NCI-H510A treated with DMSO at 0.1 percent for 48 hours (cell line): ENCODE data around the gene WHRN.
A peak's percentile ranks its signal among the peaks of the same experiment; 100 is the strongest.

Experiments
- DNase-seq: peaks from one replicate; lab custom pipeline; 2025; lab: John Stamatoyannopoulos, UW

The WHRN gene

DNA sequence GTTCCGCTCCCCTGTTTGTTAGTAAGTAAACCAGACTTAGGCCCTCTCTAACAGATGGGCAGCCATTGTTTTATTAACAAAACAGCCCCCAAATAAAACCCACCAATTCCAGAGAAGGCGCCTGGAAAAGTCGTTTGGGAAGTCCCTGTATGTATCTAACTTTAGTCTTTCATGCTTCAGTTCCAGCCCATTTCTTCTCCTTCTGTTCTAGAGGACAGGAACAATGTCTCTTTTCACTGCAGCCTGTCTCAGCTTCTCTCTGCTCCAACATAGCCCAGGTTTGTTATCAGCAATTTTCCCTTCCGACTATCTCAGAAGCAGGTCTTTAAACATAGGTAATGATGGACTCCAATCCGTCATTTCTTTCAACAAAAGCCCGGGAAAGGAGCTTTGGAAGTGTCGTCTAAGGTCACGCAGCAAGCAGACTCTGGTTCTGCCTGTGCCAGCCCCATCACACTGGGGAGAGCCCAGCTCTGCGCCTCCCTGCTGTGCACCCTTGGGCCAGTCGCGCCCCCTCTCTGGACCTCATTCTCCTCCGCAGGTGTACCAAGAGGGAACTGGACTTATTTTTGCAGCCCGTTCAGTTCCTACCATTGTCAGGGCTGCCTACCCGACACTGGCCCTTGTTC lies 107.9 kb downstream of the WHRN start:
- peak; percentile 47 for DNase-seq

DNA sequence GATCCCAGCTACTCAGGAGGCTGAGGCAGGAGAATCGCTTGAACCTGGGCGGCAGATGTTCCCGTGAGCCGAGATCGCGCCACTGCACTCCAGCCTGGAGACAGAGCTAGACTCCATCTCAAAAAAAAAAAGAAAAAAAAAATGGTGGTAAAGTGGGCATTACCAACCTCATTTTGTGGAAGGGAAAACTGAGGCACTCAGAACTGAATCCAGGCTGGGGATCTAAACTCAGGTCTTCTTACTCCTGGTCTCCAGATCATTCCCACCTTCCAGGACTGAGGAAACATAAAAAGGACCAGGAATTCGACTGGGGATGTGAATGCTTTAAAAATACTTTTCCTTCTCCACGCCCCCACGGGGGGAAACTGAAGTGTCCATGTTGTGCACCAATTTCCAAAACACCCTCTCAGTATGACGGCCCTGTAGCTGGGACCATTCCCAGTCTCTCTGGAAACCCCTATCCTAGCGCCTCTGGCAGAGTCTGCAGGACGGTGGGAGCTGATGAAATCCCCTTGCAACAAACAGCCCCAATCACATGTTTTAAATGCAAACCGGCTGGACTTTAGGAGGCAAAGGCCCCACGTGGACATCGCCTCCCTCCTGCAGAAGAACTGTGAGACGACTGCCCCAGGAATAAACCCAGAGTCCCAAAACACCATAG lies 108.6 kb downstream of the WHRN start:
- no peak for DNase-seq

DNA sequence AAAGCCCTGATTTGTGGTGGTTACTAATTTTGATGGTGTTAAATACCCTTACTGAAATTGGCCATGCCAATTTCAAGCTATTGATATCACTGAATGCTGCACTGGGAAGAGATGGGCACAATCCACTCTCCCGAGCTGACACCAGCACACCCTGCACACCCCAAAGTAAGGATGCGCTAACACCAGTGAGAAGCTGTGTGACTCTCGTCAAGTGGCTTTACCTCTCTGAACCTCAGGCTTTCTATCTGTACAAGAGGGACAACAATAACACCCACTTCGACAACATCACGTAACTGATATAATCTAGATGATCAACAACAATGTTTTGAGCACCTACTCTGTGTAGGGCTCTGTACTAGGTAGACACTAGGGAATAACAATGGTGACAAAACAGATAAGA lies 109.5 kb downstream of the WHRN start:
- no peak for DNase-seq

DNA sequence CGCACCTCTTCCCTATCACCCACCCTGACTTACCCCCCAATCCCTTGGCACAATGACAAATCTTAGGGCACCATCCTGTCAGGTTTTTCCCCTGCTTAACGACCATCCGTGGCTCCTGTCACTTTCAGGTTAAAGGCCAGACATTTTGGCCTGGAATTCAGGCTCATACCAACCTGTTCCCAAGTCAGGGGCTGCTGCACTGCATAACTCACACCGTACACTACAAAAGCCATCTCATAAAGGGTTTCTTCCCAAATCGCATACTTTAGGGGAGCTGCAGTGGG lies 110.0 kb downstream of the WHRN start:
- no peak for DNase-seq

DNA sequence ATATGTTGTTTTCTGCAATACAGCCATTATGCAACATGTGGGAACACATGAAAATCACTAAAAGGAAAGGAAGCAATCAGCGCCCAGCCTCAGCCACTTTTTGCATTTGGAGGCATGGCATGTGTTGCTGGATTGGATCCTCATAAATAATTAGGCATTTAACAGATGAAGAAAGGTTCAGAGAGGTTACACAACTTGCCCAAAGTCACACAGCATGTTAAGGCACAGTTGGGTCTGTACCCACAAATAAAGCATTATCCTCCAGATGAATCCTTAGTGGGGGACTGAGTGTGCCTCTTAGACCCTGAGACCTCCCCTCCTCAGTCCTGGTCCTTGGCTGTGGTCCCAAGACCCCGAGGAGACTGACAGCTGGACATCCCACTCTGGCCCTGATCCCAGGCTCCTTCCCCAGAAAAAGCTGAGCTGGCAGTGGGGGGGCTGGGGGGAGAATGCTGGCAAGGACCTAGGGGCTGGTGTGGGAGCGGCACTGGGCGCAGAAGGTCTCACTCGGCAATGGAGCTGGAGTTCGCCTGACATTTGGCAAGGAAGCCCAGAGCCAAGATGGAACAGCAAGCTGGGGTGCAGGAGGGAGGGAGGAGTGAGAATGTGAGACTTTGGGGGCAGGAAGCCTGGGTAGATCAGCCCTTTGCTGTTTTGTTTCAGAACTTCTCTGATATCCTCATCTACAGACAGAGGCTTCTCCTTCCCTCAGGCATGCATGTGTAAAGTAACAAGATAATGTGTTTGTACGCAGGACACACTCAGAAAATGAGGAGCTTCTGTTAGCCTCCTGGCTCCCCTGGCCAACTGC lies 110.5 kb downstream of the WHRN start:
- no peak for DNase-seq

DNA sequence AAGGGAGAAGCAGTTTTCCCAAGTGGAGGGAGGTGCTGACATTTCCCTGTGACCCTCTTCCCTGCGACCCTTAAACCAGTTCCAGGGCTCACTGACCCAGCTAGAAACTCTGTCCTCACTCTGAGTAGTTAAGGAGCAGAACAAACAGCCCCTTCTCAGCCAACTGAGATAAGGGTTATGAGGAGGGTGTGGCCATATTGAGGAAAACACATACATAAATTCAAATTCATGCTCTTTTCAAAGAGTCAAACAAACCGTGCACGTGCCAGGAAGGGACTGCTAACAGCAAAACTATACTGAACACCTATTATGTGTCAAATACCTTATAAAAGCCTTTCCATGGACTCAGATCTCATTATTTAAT lies 112.5 kb downstream of the WHRN start:
- no peak for DNase-seq

DNA sequence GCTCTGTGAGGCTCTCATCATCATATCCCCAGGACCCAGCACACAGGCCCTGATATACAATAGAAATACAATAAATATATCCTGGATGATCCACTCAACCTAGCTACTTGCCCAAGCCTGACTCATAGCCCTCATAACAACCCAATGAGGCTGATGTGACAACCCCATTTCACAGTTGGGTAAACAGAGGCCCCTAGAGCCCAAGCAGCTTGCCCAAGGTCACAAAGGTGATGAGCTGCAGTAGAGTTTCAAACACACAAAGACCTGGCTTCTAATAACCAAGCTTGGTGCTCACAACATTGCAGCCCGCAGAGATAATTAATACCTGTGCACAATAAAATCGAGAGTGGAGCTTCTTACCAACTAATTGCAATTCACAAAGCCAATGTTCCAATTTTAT lies 114.3 kb downstream of the WHRN start:
- DNase-seq, result no peak

DNA sequence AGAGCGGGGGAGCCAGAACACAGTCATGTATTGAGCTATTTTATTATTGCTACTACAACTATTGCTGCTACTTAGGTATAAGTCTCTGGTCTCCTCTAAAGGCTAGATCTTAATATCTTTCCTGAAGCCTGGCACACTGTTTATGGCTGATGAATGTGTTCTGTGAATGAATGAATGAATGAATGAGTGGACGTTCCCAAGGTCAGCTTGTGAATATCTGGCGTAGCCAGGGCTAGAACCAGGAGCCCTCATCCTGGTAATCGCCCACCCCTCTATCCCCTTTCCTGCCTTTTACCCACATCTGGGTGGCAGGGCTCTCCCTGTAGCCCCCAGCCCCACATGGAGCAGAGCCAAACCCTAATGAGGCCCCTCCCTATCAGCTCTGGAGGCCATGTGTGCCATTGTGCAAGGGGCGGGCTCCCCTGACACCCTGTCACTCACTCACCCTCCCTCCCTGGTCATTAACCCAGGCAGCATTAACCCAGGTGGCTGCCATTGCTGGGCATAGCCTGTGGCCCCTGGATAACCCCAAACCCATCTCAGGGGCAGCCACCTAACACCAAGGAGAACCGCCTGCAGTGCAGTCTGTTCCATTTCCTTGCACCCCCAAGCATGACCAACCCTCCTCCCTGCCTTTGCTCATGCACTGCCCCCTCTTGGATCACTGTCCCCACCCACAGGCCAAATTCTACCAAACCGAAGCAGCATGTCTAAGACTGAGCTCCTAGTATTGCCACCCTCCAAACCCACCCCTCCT lies 115.5 kb downstream of the WHRN start:
- no peak for DNase-seq

DNA sequence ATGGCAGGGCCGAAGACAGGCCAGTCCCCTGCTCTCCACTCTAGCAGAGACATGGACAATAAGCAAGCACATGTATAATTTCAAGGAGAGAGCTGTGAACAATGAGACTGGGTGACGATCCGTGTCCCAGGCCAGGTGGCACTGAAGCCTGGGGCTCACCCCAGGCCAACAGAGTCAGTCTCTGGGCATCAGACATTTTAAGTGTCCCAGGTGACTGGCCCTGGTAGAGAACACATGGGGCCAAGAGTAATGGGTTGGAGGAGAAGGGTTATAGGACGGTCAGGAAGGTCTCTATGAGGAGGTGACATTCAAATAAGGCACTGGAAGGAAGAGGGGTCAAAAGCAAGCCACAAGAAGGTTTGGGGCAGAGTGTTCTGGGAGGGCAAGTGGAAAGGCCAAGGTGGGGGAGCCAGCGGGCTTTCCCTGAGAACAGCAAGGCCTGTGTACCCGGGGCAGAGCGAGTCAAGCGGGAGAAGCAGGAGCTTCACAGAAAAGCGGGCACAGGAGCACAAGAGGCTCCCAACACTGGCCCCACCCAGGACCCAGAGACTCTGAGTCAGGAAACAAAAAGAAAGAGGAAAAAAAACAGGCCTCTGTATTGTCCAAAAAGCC lies 116.4 kb downstream of the WHRN start:
- no peak for DNase-seq

DNA sequence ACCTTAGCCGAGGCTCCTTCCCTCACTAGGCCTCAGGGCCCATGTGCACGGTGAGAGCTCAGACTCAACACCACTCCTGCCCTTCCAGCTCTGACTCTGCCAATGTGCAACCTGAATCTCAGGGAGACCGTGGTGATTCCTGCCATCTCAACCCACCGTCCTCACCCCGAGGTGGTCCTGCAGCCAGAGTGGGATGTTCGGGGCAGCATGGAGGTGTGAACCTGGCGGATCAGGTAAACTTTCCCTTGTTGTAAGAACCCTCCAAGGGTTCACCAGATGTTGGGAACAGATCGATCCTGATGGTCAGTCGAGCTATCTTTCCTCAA lies 117.0 kb downstream of the WHRN start:
- no peak for DNase-seq

DNA sequence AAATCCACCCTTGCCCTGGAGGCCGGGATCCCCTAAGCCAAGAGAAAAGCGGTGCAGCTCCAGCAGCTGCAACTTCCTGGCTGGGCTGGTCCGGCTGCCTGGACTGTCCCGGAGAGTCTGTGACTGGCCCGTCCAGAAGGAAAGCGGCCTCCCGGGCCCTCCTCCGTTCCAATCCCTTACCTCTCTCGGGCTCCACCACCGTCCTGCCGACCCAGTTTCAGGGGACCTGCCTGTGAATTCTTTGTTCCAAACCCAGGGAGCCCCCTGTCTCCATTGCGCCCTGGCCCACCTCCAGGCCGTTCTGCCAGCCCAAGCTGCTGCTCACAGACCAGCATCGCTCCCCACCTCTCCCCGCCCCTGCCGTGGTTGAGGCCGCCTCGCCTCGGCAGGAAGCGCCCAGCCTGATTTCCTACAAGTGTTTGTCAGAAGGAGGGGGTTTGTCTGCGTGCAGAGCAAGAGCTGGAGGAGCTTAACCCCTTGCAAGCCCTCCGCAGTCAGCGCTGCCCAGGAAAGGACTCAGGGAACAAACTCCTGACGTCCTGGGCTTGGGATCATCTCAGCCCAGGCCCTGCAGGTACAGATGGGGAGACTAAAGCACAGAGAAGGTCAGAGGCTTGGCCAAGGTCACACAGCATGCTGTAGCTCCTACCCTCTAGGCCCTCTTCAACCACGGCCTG lies 117.5 kb downstream of the WHRN start, which contains the start of gene AKNA:
TSS of gene AKNA (minus strand) at position 303 of the 677 bp plus-strand sequence. CDS start 6,649 bp downstream, outside the sequence.
- DNase-seq, result peak; percentile 51

DNA sequence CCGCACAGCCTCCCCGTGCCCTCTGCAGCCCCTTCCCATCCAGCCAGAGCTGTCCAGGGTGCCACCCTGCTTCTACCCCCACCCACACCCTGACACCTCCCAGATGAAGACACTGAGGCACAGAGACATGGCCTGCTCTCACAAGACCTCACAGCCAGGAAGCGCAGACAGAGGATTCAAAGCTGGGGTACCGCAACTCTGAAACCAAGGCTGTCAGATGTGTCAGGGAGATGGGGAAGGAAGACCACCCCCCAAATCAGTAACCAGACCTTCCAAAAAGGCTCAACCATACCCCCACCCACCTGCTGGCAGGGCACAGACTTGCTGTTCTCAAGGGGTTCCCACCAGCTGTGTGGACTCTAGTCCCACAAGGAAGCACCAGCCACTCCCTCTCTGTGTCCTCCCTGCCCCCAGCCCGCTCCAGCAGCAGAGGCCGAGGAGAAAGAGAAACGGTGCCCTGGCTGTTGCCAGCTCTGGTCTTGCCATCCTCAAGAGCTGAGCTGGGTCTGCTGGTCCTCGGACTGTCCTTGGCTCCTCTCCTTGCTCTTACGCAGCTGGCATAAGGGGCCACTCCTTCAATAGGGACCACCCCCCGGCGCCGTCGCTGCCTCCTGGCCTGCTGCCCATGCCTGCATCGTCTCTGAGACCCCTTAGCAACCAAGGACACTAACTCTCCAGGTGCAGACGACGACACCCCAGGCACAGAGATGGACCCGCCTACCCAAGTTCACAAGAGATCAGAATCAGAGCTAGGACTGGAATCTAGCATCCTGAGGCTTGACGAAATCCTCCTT lies 118.2 kb downstream of the WHRN start:
- peak; percentile 43 for DNase-seq

DNA sequence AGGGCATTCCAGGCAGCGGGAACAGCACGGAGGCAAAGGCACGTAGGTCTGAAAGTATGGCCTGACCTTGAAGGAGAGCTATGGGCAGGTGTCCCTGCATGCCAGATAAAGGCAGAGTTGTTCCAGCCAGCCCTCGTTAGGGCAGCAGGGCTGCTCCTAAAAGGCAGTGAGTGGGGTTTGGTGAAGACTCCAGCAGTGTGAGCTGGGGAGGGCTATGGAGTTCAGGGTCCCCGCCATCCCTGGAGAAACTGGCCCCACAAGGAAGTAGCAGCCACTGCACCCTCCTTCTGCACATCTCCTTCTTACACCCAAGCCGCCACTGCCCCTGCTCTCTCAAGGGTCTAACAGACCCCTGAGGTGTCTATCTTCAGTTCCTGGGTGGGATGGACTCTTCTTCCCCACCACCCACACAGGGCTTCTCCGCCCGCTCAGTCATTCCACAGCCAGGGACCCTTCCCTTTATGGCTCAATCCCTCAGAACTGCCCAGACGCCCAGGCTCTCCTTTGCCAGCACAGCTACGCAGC lies 118.8 kb downstream of the WHRN start:
- no peak for DNase-seq

DNA sequence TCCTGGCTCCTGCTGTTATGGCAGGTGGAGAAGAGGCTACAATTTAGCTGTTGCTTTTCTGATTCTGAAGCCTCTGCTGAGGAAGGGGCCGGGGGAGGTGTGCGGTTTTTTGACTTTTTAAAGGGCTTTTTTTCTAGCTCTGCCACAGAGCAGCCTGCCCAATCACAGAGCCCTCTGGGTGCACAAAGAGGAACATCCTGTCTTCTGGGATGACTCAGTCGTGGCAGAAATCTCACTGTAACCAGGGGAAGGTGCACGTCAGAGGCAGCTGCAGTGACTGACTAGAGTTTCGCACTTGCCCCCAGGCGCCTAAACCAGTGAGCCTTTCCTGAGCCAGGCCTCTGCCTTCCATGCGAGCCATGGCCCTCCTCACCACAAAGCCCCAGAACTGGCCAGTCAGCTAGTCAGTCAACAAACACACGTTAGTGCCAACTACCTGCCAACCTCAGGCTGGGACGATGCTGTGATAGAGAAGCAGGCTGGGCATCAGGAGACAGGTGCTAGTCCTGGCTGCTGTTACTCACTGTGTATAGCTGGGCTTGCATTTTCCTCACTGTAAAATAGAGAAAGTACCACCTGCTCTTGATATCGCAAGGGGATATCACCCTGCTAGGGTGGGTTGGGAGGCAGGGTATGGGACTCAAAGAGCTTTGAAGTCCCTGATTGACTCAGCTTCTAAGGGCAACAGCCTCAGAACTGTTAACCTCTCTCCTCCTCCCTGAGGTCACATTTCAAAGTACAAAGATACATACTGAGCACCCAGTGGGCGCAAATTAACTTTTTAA lies 119.7 kb downstream of the WHRN start:
- DNase-seq, result no peak

DNA sequence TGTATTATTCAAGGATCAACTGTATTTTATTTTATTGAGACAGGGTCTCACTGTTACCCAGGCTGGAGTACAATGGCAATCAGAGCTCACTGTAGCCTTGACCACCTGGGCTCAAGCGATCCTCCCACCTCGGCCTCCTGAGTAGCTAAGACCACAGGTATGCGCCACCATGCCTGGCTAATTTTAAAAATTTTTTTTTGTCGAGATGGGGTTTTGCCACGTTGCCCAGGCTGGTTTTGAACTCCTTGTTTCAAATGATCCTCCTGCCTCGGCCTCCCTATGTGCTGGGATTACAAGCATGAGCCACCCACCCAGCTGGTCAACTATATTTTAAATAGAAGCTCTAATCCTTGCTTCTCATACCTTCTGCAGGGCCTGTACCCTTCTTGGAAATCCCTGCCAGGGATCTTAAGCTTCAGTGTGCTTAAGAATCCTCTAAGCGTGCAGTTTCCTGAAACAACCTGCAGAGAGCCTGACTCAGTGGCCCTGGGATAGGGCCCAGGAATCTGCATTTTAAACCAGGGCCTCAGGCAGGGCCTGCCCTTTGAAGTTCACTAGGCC lies 120.4 kb downstream of the WHRN start:
- no peak for DNase-seq

DNA sequence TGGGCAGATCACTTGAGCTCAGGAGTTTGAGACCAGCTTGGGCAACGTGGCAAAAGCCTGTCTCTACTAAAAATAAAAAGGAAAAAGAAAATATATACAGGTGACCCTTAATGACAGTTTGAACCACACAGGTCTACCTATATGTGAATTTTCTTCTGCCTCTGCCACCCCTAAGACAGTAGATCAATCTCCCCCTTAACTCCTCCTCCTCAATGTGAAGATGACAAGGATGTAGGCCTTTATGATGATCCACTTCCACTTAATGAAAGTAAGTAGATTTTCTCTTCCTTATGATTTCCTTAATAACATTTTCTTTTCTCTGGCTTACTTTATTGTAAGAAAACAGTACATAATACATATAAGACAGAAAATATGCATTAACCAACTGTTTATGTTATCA lies 120.9 kb downstream of the WHRN start:
- DNase-seq, result no peak

DNA sequence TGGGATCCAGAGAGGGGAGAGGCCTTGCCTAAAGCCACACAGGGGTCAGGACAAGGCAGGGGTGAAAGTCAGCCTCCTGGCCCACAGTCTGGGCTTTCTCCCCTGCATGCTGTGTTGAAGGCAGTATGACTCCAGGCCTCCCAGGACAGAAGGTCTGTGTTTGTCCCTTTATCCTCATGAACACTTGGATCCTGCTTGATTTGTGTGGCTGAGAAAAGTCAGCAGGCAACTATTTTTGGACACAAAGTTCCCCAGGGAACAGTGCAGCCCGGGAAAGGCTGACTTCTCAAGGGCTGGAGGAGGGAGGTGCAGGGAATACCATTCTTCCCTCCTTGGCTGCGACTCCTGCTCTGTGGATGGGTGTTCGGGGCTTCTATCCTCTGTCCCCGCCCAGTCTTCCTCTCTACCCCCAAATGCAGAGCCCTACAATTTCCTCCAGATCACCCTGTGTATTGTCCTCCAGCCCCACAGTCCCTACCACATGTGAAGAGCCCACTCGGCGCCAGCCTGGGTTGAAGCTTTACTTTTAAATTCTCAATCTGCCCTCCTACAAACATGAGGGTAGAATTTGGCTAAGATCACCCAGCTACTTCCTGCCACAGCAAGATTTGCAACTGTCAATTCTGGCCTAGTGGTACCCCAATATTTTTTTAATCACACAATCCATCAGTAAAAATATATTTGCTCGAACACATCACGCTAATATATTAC lies 121.6 kb downstream of the WHRN start:
- no peak for DNase-seq

DNA sequence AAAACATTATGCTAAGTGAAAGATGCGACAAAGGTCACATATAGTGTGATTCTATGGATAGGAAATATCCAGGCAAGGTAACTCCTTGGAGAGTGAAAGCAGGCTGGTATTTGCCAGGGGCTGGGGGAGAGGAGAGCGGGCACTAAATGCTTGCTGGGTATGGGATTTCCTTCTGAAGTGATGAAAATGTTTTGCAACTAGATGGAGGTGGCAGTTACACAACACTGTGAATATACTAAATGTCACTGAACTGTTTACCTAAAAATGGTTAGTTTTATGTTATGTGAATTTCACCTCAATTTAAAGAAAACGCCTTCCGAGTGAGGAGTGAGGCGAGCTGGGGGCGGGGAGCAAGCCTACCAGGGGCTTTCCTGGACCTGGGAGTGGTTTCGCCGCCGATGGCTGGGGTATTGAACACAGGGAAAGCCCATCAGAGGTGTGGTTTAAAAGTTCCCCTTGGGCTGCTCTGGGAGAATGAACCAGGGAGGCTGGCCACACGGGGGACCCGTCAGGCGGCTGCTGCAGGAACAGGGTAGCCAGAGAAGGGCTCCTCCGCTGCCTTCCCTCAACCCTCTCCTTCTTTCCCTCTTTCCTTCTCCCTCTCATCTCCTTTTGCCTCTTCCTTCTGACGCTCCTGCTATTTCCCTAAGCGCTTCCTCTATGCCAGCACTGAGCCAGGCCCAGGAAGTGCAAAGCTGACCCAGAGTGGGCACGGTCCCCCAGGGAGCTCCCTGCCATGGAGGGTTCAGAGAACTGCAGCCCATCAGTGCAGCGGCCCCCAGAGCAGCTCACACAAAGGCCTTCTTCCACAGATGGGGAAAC lies 122.4 kb downstream of the WHRN start:
- no peak for DNase-seq
